WTC11 (cell line): ENCODE results near the gene LY6G6C.

Source experiments
- CREM ChIP-seq: sonication (generic); formaldehyde crosslinking; IDR thresholded peaks from 2 replicates; pipeline ENCODE4 v1.8.1; 2022; ENCODE audit warnings: mild to moderate bottlenecking, missing genetic modification reagents, moderate library complexity
- NR2C2 ChIP-seq: sonication (generic); formaldehyde crosslinking; IDR thresholded peaks from 2 replicates; pipeline ENCODE4 v1.8.0; 2022; ENCODE audit warnings: mild to moderate bottlenecking, missing genetic modification reagents
- STAT6 ChIP-seq: sonication (generic); formaldehyde crosslinking; conservative IDR thresholded peaks from 2 replicates; pipeline ENCODE4 v1.8.1; 2023; ENCODE audit warnings: mild to moderate bottlenecking, low read depth, missing genetic modification reagents, moderate library complexity
- ZNF263 ChIP-seq: sonication (generic); formaldehyde crosslinking; IDR thresholded peaks from 2 replicates; pipeline ENCODE4 v1.8.1; 2022; ENCODE audit warnings: low read depth, mild to moderate bottlenecking, moderate library complexity, missing genetic modification reagents
- TF ChIP-seq, protein P1 (sequence below): fragments of 200-600 bp; IDR thresholded peaks from 2 replicates; pipeline ENCODE4 v1.8.0; 2022; ENCODE audit warnings: antibody characterized with exemption
- TF ChIP-seq, protein P2 (sequence below): sonication (generic); formaldehyde crosslinking; IDR thresholded peaks from 2 replicates; pipeline ENCODE4 v1.8.1; 2023; ENCODE audit warnings: mild to moderate bottlenecking, missing genetic modification reagents
- TF ChIP-seq, protein P3 (sequence below): sonication (generic); formaldehyde crosslinking; conservative IDR thresholded peaks from 2 replicates; pipeline ENCODE4 v1.8.1; 2022; ENCODE audit warnings: mild to moderate bottlenecking, missing genetic modification reagents

DNA sequence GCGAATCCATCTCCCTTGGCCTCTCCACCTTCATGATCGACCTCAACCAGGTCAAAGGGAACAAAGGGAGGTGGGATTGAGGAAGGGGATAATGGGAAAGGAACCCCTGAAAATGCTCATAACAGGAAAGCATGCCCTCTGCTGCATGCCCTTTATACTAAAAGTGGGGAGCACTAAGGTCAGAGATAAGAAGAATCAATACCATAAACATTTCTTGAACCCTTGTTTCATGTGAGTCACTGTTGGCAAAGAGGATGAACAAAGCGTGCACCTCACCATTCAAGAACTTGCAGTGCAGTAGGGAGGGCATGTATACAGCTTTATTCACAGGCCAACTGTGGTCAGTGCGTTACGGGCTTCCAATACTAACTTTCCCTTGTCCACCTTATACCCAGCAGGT lies 39.2 kb upstream of the LY6G6C start:
- TF ChIP-seq, protein P1, sequence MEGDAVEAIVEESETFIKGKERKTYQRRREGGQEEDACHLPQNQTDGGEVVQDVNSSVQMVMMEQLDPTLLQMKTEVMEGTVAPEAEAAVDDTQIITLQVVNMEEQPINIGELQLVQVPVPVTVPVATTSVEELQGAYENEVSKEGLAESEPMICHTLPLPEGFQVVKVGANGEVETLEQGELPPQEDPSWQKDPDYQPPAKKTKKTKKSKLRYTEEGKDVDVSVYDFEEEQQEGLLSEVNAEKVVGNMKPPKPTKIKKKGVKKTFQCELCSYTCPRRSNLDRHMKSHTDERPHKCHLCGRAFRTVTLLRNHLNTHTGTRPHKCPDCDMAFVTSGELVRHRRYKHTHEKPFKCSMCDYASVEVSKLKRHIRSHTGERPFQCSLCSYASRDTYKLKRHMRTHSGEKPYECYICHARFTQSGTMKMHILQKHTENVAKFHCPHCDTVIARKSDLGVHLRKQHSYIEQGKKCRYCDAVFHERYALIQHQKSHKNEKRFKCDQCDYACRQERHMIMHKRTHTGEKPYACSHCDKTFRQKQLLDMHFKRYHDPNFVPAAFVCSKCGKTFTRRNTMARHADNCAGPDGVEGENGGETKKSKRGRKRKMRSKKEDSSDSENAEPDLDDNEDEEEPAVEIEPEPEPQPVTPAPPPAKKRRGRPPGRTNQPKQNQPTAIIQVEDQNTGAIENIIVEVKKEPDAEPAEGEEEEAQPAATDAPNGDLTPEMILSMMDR = no peak
- no peak for TF ChIP-seq CREM (CRISPR knock-in tag)
- no peak for TF ChIP-seq STAT6 (CRISPR knock-in tag)
- no peak for TF ChIP-seq ZNF263 (CRISPR knock-in tag)
- TF ChIP-seq NR2C2 = no peak
- TF ChIP-seq, protein P2, sequence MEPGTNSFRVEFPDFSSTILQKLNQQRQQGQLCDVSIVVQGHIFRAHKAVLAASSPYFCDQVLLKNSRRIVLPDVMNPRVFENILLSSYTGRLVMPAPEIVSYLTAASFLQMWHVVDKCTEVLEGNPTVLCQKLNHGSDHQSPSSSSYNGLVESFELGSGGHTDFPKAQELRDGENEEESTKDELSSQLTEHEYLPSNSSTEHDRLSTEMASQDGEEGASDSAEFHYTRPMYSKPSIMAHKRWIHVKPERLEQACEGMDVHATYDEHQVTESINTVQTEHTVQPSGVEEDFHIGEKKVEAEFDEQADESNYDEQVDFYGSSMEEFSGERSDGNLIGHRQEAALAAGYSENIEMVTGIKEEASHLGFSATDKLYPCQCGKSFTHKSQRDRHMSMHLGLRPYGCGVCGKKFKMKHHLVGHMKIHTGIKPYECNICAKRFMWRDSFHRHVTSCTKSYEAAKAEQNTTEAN (CRISPR knock-in tag) = no peak
- TF ChIP-seq, protein P3, sequence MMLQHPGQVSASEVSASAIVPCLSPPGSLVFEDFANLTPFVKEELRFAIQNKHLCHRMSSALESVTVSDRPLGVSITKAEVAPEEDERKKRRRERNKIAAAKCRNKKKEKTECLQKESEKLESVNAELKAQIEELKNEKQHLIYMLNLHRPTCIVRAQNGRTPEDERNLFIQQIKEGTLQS (CRISPR knock-in tag) = no peak
